ENCODE measurements around the gene SIT1. TPM values are rescaled to one million over a fixed set of nuclear protein-coding genes. Genes with fewer than 3 reads are reported as not detected.

Gene SIT1
- total and polyA plus RNA-seq, 2 experiments from 2014 or later: 13.2 to 14.7 TPM

- peaks cover 4% of the 10 kb centered on the region; the same call in 1 of the 2 replicates for H3K79me2 ChIP-seq (replicated peaks; ENCODE audit: insufficient read depth)
- peak overlapping the region; percentile 89 for H3K4me3 ChIP-seq
- no peaks in the 10 kb centered on the region for H3K9me2 ChIP-seq (ENCODE audit: insufficient read depth)
- no peaks in the 10 kb centered on the region for H3K9me3 Mint-ChIP-seq
- no peaks in the 10 kb centered on the region for H3K27me3 ChIP-seq (ENCODE audit: insufficient read depth)
- no peaks in the 10 kb centered on the region for H3K36me3 ChIP-seq (ENCODE audit: insufficient read depth)
- DNase-seq (ENCODE audit: low spot score) (peak; percentile 100), ATAC-seq (peak; percentile 88)
- peaks cover 8% of the 10 kb centered on the region for H3K27me3 Mint-ChIP-seq (ENCODE audit: insufficient read depth, low read depth, poor library complexity)
- peak overlapping the region; percentile 97 for H2AFZ ChIP-seq
- H3K4me2 ChIP-seq: peak overlapping the region; percentile 99
- no peak for TF ChIP-seq ZNF462 (CRISPR knock-in tag; IDR thresholded peaks at IDR 0.05)
- TF ChIP-seq REST (IDR thresholded peaks at IDR 0.05; ENCODE audit: unreplicated experiment): no peak
- TF ChIP-seq NANOG (IDR thresholded peaks at IDR 0.05; ENCODE audit: borderline replicate concordance): no peak
- TF ChIP-seq CREB1 (CRISPR knock-in tag; IDR thresholded peaks at IDR 0.05; ENCODE audit: low read depth): peak; percentile 72
- no peak for TF ChIP-seq JUNB (IDR thresholded peaks at IDR 0.05; ENCODE audit: unreplicated experiment)
- TF ChIP-seq STAT1 (IDR thresholded peaks at IDR 0.05; ENCODE audit: unreplicated experiment): no peak
- TF ChIP-seq CTCF (conservative IDR thresholded peaks at IDR 0.05; ENCODE audit: low read depth in 2 of 2): peak; percentile 81 to 89
- no peak for TF ChIP-seq EZH2phosphoT487 (IDR thresholded peaks at IDR 0.05; ENCODE audit: unreplicated experiment)
- peak; percentile 82 for TF ChIP-seq POLR2AphosphoS5 (IDR thresholded peaks at IDR 0.05; ENCODE audit: low read depth)
- TF ChIP-seq EZH2 (IDR thresholded peaks at IDR 0.05; ENCODE audit: low read depth, unreplicated experiment): no peak
- TF ChIP-seq ZNF331 (CRISPR knock-in tag; IDR thresholded peaks at IDR 0.05; ENCODE audit: low read depth): no peak
- peak; percentile 51; the same call in 1 of the 2 replicates for TF ChIP-seq ETS1 (IDR thresholded peaks at IDR 0.05)
- no peak for TF ChIP-seq ZNF114 (CRISPR knock-in tag; IDR thresholded peaks at IDR 0.05)
- peaks cover 18% of the 10 kb centered on the region for H3K4me1 ChIP-seq (ENCODE audit: insufficient read depth)
- peak overlapping the region; percentile 100 for H3K27ac Mint-ChIP-seq
- H3K4me3 Mint-ChIP-seq: peak overlapping the region; percentile 96
- H3F3A ChIP-seq (replicated peaks; ENCODE audit: low read depth): peaks cover 13% of the 10 kb centered on the region; the same call in 1 of the 2 replicates
- no peaks in the 10 kb centered on the region; the same call in 1 of the 2 replicates for H4K20me1 ChIP-seq (replicated peaks; ENCODE audit: insufficient read depth)
- H3K36me3 Mint-ChIP-seq (ENCODE audit: low read depth): peaks cover 10% of the 10 kb centered on the region
- H3K27ac ChIP-seq (ENCODE audit: low read depth): peak overlapping the region; percentile 85
- peaks cover 9% of the 10 kb centered on the region for H3K4me1 Mint-ChIP-seq
Measured at GRCh38 chr9:35603986-35604577, 46.6 kb downstream of the SIT1 start.

All from GM23338 (cell line).